HTERT RPE-1 (cell line): ENCODE data around the gene ELP5.

Experiments used
- in situ Hi-C: fragments of 300-500 bp; cut with MboI; formaldehyde crosslinking; loops from 4 replicates; pipeline ENCODE4 v1.14.3; 2020; ENCODE audit warnings: low sequenced_read_pairs

ELP5 gene

DNA sequence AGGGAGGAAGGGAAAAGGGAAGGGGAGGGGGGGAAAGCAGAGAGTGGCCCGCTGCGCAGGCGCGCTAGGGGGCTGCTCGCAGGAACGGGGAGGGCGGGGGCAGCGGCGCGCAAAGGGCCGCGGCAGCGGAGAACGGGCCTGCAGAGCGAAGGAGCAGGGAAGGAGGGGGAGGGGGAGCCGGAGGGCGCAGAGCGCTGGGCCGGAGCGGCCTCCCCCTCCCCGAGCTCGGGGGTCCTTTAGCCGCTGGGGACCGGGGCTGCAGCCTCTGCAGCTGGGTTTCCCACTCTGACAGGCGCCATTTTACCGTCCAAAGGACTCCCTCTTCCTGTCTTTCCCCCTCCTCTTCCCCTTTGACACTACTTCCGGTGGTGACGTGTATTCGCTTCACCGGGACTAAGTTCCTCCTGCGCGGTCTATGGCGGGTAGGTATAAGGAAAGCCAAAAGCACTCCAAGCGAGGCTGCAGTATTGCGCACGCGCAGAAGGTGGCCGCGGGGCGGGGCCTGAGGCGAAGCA is 297 bp upstream of the ELP5 start, which contains the start of gene CTDNEP1:
CTDNEP1 (minus strand) TSS at position 74 of the 515 bp plus-strand sequence. CDS start 438 bp downstream, outside the sequence.
- in situ Hi-C loops = no loop called here

DNA sequence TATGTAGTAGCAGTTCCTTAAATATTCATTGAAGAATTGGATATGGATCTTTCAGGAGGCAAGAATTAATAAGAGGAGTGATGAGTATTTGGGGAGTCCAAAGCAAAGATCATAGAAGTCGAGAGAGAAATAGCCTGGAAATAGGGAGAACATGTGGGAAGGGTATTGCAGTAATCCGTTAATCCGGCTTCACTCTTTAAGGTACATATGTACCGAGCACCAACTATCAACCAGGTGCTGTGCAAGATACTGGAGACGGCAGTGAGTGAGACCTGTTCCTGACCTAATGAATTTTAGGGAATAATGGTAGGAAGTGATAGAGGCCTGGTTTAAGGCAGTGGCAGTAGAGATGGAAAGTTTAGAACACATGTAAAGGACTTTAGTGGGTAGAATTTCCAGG is 1.1 kb downstream of the ELP5 start:
- in situ Hi-C loops = no loop called here

DNA sequence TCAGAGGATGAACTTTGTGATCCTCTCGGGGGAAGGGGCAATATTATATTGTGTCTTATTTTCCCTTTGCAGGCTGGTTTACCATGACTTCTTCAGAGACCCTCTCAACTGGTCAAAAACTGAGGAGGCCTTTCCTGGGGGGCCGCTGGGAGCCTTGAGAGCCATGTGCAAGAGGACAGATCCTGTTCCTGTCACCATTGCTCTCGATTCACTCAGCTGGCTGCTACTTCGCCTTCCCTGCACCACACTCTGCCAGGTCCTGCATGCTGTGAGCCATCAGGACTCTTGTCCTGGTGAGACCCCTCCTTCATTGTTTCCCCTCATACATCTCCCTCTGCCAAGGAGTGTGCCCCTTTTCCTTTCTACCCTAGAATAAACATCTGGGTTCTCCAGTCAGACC is 2.5 kb downstream of the ELP5 start:
- in situ Hi-C loops = no loop called here

DNA sequence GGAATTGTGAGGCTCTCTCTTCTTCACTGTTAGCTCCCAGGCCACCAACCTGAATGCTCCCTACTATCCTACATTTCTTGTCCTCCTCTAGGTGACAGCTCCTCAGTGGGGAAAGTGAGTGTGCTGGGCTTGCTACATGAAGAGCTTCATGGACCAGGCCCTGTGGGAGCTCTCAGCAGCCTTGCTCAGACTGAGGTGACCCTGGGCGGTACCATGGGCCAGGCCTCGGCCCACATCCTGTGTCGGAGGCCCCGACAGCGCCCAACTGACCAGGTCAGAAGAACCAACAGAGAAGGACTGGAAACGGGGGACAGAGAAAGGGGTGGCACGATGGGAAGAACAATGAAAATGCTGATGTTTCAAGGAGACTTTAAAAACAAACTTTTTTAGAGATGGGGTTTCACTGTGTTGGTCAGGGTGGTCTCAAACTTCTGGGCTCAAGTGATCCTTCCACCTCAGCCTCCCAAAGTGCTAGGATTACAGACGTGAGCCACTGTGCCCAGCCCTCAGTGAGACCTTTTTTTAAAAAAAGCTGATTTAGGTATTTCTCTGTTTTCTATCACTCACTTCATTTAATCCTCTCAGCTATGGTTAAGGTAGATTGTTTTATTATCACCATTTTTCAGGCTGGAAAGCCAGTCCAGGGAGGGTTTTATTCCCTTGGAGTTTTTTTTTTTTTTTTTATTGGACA is 4.9 kb downstream of the ELP5 start:
- in situ Hi-C loops = no loop called here

DNA sequence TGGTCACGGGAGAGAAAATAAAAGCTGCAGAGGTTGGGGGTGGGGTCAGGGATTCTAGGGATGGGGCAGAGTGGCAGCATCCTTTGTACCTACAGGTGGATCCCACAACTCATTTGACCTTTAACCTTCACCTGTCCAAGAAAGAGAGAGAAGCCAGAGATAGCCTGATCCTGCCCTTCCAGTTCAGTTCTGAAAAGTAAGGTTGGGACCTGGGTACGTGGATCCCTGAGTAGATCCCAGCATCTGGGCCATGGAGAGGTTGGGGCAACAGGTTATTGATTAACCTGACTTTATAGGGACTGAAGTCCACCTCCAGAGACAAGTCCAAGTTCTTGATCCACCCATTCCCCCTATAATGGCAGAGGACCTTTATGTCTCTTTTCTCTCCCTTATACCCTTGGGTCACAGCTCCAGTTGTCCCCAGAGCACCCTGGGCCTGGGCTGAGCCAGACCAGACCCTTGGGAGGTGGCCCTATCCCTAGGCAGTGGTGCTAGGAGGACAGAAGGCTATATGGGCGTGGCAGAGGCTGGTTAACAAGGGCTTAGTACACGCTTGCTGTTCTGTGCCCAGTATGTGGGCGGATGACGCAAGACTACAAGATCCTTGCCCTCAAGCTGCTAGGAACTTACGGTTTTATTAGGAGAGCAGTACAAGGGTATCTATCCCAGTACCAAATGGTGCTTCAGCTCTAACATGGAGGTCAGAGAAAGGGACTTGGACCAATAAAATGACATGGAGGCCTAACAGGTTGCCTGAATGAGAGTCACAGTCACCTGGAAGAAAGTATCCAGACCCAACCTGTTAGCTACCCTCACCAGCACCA is 6.9 kb downstream of the ELP5 start:
- in situ Hi-C loops = no loop called here

DNA sequence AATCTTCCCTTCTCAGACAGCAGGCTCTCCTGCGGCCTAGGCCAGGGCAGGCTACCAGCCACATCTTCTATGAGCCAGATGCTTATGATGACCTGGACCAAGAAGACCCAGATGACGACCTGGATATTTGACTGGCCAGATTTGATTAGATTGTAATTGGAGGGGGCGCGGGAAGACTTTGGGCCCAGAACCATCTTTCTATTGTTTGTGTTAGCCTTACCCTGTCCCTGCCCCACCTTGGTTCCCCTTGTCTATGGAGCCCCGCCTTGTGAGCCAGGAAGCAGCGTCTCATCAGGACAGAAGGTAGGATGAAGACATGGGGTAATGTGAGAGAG is 7.5 kb downstream of the ELP5 start:
- in situ Hi-C loops = no loop called here

DNA sequence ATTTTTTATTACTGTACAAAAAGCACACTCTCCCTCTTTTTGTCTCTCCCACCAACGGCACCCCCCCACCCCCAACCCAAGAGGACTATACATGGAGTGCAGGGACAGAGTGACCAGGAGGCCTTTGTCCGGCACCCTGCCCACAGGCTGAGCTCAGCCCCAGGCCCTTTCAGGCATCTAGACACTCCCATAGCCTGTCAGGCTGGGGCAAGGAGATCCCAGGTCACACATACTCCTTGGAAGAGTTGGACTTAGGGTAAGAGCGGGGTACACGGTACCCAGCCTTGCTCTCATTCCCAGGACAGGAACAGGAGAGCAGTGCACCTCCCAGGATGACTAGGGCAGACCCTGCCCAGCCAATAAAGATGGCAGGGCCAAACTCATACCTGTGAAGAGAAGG is 8.1 kb downstream of the ELP5 start:
- in situ Hi-C loops = no loop called here

DNA sequence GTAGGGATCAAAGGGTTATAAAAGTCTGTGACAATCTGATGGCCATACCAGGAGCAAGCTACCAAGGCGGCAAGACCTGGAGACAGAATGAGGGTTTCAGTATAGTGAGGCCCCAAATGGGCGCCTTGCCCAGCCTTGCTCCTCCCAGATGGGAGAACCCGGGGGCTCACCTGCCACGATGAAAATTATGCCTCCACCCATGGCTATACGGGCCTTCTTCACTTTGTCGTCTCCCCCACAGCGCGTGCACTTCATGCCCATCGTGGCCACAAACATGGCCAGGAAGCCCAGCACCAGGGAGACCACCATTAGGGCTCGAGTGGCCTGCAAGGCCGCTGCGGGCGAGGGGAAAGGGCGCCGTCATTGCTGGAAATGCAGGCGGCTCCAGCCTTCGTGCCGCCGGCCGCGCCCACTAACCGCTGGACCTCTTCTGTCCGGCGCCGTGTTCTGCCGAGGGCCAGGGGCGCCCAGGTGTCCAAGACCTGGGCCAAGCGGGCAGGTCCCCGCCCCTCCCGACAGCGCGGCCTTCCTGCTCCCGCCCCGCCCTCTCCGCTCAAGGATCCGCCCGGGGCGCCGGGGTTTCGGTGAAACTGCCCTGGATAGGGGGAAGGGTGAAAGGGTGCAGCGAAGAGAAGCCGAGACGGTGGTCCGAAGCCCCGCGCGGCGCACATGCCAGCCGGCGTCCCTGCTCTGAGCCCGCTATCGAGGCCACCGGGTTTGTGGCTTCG is 8.8 kb downstream of the ELP5 start:
- in situ Hi-C loops = no loop called here

DNA sequence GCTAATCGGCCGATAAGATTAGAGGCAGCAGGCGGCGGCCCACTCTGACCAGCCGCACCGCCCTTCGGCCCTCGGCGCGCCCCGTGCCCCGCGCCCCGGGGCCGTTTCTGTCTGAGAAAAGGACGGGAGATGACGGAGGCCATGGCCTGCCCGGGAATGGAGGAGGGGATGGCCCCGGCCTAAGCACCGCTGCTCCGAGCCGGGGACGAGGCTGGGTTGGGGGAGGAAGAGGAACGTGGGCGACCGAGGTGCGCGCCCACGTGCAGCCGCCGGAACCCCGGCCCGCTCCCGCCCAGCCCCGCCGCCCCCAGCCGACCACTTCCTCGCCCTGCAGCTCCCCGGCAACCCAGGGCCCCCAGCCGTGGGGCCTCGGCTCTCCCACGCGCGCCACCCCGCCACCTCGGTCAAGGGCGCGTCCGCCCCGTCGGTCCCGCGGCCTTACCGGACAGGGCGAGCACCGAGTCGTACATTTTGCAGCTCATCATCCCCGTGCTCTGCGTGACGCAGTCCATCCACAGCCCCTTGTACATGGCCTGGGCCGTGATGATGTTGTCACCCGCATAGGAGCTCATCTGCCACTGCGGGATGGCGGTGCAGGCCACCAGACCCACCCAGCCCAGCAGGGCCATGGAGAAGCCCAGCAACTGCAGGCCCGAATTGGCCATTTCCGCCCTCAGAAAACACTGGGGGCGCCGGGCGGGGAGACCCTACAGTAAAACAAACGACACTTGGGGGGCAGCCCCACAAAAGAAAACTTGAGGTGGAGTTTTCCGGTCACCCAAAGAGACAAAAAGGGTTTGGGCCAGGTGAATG is 9.6 kb downstream of the ELP5 start:
- in situ Hi-C loops = no loop called here

DNA sequence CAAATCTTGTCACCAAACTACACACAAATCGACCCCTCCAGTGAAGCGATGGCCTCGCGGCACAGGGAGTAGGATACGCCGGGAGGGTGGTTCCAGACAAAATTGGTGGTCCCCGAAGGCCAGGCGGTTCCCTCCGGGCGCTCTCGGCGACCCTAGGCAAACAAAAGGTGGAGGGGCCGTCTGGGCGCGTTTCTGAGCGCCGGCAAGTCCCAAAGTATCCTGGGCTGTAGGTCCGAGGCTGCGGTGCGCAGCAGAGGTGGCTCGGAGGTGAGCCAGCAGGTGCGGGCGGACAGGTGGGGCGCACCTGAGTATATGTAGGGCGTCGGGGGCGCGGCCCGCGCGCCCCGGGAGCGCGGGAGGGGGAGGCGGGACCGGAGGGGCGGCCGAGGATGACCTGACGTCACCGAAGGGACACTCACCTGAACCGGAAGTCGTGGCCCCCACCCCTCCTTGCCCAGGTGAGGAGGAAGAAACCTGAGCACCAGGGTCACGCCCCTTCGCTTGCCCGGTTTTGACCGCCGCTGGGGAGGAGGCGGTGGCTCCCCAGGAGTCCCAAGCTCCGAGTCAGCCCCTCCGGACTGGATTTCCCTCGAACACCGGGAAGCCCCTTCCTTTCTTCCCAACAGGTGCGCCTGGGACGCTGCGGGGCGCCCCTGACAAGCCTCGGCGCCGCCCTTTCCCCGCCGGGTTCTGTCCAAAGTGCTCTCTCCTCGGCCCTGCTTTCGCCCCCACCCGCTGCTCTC is 10.3 kb downstream of the ELP5 start, which contains the start of gene CLDN7:
CLDN7 (minus strand) TSS at position 287 of the 743 bp plus-strand sequence. CDS start 435 bp downstream, outside the sequence.
- in situ Hi-C loops = no loop called here

DNA sequence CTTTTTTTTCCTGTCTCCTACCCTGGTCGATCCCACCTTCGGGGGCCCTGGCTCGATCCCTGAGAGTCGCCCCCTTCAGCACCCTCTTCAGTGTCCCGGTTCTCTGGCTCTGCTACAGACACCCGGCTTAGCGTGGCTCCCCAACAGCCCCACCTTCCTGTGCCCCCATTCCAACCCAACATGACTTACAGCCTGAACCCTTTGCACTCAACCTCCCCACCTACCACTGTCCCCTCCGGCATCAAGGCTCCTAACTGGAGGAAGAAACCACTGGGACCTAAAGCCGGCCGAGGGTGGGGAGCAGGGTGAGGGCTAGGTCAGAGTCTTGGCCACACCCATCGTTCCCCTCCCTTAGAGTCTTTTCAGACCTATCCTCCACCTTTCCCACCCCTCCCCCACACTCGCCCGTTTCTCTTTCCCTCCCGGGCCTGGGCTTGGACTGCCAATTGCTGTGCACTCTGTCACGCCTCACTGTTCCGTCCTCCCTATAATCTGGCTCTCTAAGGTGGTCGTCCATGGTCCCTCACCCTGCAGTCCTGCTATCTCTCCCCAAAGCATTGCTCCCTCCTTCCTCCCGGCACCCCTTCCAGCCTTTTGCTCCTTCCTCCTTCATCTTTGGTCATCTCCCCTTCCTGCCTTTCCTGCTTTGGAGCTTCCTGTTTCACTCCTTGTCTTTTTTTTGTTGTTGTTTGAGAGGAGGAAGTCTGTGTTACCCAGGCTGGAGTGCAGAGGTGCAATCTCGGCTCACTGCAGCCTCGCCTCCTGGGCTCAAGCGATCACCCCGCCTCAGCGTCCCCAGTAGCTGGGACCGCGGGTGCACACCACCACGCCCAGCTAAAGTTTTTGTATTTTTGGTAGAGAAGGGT is 11.2 kb downstream of the ELP5 start:
- in situ Hi-C loops = no loop called here

DNA sequence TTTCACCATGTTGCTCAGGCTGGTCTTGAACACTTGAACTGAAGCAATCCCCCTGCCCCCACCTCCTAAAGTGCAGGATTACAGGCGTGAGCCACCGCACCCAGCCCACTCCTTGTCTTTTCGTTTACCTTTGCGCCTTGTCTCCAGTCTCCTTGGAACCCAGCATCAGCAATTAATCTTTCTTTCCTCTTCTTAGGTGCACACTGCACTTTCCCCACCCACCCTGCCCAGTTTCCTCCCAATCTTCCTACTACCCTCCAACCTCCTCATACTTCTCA is 11.7 kb downstream of the ELP5 start:
- in situ Hi-C loops = no loop called here

DNA sequence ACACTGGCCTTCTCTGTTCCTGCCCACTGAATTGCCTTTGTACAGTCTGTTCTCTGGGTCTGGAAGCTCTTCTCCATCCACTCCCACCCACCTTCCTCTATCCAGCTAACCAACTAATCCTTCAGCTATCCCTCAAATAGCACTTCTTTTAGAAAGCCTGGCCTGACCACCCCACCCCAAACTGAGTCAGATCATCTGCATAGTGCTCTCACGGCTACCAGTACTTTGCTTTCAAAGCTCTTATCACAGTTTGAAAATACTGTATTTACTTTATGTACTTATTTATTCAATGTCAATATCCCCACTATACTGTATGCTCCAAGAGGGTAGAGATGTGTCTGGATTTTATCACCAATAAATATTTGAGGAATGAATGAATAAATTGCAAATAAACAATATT is 14.8 kb downstream of the ELP5 start:
- in situ Hi-C loops = no loop called here

DNA sequence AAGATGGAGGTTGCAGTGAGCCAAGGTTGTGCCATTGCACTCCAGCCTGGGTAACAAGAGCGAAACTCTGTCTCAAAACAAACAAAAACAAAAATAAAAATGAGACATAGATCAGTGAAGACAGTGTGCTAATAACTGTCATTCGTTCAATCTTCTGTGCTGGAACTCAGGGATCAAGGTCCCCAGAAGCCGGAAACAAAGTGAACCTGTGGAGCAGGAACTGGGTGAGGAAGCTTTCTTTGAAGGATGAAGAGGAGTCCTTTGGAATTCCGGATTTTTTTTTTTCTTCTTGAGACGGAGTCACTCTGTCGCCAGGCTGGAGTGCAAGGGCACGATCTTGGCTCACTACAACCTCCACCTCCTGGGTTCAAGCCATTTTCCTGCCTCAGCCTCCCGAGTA is 27.4 kb downstream of the ELP5 start:
- in situ Hi-C loops = no loop called here

DNA sequence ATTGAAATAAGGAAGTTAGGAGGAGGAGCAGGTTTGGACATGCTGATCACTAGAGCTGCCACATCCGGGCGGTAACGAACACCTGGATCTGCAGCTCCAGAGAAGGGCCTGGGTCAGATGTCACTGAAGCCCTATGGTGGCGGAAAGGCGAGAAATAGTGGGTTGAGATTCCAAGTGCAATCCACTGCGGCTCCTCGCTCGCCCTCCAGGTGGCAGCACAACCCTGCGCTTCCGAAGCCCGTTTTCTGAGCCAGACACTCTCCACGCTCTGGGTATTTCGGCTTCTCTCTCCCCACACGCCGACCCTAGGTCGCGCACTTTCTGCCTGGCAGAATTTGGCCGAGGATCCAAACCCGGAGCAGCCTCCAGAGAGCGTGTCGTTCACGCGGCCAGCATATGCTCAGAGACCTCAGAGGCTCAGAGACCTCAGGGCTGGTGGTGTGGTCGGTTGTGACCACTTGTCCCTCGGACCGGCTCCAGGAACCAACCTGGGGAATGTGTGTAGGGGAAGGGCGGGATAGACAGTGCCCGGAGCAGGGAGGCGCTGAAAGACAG is 28.6 kb downstream of the ELP5 start:
- in situ Hi-C loops = no loop called here

DNA sequence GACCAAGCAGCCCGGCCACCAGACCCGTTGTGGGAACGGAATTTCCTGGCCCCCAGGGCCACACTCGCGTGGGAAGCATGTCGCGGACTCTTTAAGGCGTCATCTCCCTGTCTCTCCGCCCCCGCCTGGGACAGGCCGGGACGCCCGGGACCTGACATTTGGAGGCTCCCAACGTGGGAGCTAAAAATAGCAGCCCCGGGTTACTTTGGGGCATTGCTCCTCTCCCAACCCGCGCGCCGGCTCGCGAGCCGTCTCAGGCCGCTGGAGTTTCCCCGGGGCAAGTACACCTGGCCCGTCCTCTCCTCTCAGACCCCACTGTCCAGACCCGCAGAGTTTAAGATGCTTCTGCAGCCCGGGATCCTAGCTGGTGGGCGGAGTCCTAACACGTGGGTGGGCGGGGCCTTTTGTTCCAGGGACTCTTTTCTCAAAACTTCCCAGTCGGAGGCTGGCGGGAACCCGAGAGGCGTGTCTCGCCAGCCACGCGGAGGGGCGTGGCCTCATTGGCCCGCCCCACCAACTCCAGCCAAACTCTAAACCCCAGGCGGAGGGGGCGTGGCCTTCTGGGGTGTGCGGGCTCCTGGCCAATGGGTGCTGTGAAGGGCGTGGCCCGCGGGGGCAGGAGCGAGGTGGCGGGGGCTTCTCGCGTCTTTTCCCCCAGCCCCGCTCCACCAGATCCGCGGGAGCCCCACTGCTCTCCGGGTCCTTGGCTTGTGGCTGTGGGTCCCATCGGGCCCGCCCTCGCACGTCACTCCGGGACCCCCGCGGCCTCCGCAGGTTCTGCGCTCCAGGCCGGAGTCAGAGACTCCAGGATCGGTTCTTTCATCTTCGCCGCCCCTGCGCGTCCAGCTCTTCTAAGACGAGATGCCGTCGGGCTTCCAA is 29.3 kb downstream of the ELP5 start, which contains the start of gene SLC2A4:
SLC2A4 (plus strand) TSS at position 645 of the 879 bp plus-strand sequence; CDS start at position 862, 217 bp downstream.
- in situ Hi-C loops = no loop called here

DNA sequence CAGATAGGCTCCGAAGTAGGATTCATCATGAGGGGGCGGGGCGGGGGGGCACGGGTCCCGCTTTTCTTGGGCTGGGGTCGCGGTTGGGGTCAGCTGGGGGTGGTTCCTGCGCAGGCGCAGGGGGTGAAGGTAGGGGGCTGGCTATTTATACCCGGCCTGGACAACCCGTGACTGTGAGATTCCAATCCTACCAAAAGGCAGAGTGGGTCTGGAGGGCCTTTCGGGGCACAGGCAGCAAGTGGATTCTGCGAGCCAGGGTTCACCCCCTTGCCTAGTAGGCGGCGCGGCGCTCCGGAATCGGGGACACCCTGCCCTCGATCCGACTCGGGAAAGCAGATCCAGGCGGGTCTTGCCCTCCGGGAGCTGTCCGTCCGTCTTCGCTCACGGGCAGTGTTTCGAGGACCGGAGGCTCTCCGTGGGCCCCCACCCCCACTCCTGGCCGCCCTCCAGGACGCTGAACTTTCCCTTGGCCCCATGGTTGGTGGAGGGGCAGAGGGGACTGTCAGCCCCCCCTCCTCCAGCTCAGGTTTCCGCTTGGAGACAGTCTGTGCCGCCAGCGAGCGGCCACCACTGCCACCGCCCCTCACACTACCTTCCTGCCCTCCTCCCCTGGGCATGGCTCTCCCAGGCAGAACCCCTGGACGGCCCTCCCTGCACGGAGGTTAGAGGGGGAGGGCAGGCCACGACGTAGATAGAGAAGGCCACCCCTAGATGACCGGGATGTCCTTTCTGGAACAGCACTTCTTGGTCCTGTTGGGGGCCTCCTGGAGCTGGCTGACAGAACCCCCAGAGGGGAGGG is 30.1 kb downstream of the ELP5 start:
- in situ Hi-C loops = no loop called here
